ENCODE data around the gene SGMS2. TPM values are rescaled to one million over a fixed set of nuclear protein-coding genes. Genes with fewer than 3 reads are reported as not detected.

SGMS2 gene
- total and polyA plus RNA-seq, 2 of the 13 experiments (the other 11 are each of a cell fraction or from before 2014, with no cell fraction given), result 1.2 to 1.7 TPM

- TF ChIP-seq ZHX2 (IDR thresholded peaks at IDR 0.05; ENCODE audit: low read depth), result no peak
- peak; percentile 67; the same call in 1 of the 2 replicates for TF ChIP-seq ZHX2 (CRISPR knock-in tag; IDR thresholded peaks at IDR 0.05; ENCODE audit: borderline replicate concordance)
- TF ChIP-seq ZBTB25 (CRISPR knock-in tag; IDR thresholded peaks at IDR 0.05), result no peak
- 0 out of 2 replicates have a peak, but pooled peaks have one; percentile 52 for TF ChIP-seq PRMT3 (CRISPR knock-in tag; IDR thresholded peaks at IDR 0.05; ENCODE audit: borderline replicate concordance, low read depth)
- no peak for TF ChIP-seq GZF1 (CRISPR knock-in tag; IDR thresholded peaks at IDR 0.05)
- no peak for TF ChIP-seq ZBTB14 (CRISPR knock-in tag; IDR thresholded peaks at IDR 0.05)
- TF ChIP-seq ZNF432 (CRISPR knock-in tag; IDR thresholded peaks at IDR 0.05; ENCODE audit: borderline replicate concordance), result no peak
- 0 out of 2 replicates have a peak, but pooled peaks have one; percentile 42 for TF ChIP-seq MXD1 (CRISPR knock-in tag; IDR thresholded peaks at IDR 0.05)
- no peak for TF ChIP-seq GPBP1L1 (CRISPR knock-in tag; IDR thresholded peaks at IDR 0.05)
- TF ChIP-seq ZNF597 (CRISPR knock-in tag; IDR thresholded peaks at IDR 0.05), result no peak
- TF ChIP-seq ZNF776 (CRISPR knock-in tag; IDR thresholded peaks at IDR 0.05), result no peak; the same call in 1 of the 2 replicates
- TF ChIP-seq ATF2 (CRISPR knock-in tag; IDR thresholded peaks at IDR 0.05), result no peak
Measured at GRCh38 chr4:107930821-107931774, 106.4 kb downstream of the SGMS2 start, which contains the start of gene CYP2U1 (continued).
